Measurements from ENCODE around the gene RNF103.

RNF103 gene

DNA sequence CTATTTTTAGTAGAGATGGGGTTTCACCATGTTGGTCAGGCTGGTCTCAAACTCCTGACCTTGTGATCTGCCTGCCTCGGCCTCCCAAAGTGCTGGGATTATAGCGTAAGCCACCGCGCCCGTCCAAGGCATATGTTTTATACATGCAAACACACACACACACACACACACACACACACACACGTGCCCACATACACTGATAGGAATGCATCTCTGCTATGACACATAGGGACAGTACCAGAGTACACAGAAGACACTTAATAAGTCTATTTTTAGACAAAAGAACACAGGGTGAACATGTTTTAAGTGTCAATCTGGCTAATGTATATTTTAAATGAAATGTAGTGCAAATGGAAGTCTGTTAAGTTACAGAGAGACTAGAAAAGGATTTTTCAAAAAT lies 10.7 kb upstream of the RNF103 start:
- Histone ChIP-seq H3K9me3 (ENCODE audit: insufficient read depth, low read length) (peaks cover under 1% of the 10 kb centered on the region; the same call in 1 of the 2 replicates), H3K4me1 (ENCODE audit: insufficient read depth, insufficient read length) (no peaks in the 10 kb centered on the region), H3K27me3 (ENCODE audit: insufficient read depth, insufficient read length) (no peaks in the 10 kb centered on the region), H3K36me3 (ENCODE audit: insufficient read depth, insufficient read length, low read length) (no peaks in the 10 kb centered on the region), H3K4me3 (ENCODE audit: insufficient read length, low read depth) (no peak overlapping the region), H3K9ac (ENCODE audit: insufficient read length, low read depth) (no peak overlapping the region)
- TF ChIP-seq ZNF274 (IDR thresholded peaks at IDR 0.05; ENCODE audit: low read depth, low read length) = no peak
- TF ChIP-seq SUZ12 (IDR thresholded peaks at IDR 0.05; ENCODE audit: extremely low read depth, insufficient read depth, insufficient read length) = no peak
- no peak for TF ChIP-seq YY1 (IDR thresholded peaks at IDR 0.05; ENCODE audit: insufficient read depth, insufficient read length)
- DNase-seq (ENCODE audit: low read depth, low spot score) = no peak

DNA sequence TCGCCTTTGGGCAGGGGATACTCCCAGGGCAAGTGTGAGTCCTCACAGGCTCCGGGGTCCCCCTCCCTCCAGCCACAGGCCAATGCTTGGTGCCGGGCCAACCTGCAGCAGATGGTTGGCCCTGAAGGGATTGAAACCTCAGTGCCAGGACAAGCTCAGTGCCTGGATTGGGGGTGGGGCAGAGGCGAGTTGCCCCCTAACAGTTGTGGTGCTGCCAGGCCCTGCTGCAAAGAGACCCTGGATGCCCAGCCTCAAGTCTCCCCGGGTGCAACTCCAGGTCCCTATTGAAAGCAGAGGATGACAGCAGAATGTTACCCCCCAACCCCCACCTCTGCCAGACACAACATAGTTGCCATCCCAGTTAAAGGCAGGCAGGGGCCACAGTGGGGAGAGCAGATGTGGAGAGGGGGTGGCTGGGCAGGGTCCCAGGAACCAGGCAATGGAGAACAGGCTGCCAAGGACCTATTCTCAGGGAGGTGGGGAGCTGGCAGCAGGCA lies 9.5 kb upstream of the RNF103 start:
- H3K27me3 ChIP-seq (ENCODE audit: insufficient read depth, insufficient read length) = no peaks in the 10 kb centered on the region
- no peak for DNase-seq (ENCODE audit: low read depth, low spot score)
- TF ChIP-seq SUZ12 (IDR thresholded peaks at IDR 0.05; ENCODE audit: extremely low read depth, insufficient read depth, insufficient read length) (no peak), YY1 (IDR thresholded peaks at IDR 0.05; ENCODE audit: insufficient read depth, insufficient read length) (no peak), ZNF274 (IDR thresholded peaks at IDR 0.05; ENCODE audit: low read depth, low read length) (no peak)

DNA sequence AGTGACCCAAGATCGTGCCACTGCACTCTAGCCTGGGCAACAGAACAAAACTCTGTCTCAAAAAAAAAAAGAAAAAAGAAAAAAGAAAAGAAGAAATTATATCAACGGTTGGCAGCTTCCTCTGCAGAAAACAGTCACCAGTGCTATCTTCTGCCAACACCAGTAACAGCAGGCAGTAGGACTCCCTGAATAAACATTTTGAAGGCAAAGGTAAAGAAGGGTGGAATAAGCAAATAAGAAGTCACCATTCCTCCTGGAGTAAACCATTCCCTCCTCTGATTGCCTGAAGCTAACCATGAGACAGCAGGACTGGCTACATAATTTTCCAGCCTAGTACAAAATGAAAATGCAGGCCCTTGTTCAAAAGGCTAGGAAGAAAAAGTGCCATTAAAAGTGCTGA lies 9.0 kb upstream of the RNF103 start:
- Histone ChIP-seq H3K36me3 (ENCODE audit: insufficient read depth, insufficient read length, low read length) (no peaks in the 10 kb centered on the region), H3K9me3 (ENCODE audit: insufficient read depth, low read length) (no peaks in the 10 kb centered on the region), H3K4me3 (ENCODE audit: insufficient read length, low read depth) (no peak overlapping the region), H3K4me1 (ENCODE audit: insufficient read depth, insufficient read length) (no peaks in the 10 kb centered on the region), H3K9ac (ENCODE audit: insufficient read length, low read depth) (no peak overlapping the region), H3K27me3 (ENCODE audit: insufficient read depth, insufficient read length) (no peaks in the 10 kb centered on the region)
- TF ChIP-seq ZNF274 (IDR thresholded peaks at IDR 0.05; ENCODE audit: low read depth, low read length) (no peak), YY1 (IDR thresholded peaks at IDR 0.05; ENCODE audit: insufficient read depth, insufficient read length) (no peak), SUZ12 (IDR thresholded peaks at IDR 0.05; ENCODE audit: extremely low read depth, insufficient read depth, insufficient read length) (no peak)
- no peak for DNase-seq (ENCODE audit: low read depth, low spot score)

More for the DNA sequence above, 9.5 kb upstream of the RNF103 start:
- Histone ChIP-seq H3K4me3 (ENCODE audit: insufficient read length, low read depth) (no peak overlapping the region), H3K9ac (ENCODE audit: insufficient read length, low read depth) (no peak overlapping the region), H3K9me3 (ENCODE audit: insufficient read depth, low read length) (no peaks in the 10 kb centered on the region), H3K4me1 (ENCODE audit: insufficient read depth, insufficient read length) (no peaks in the 10 kb centered on the region), H3K36me3 (ENCODE audit: insufficient read depth, insufficient read length, low read length) (no peaks in the 10 kb centered on the region)

- TF ChIP-seq YY1 (IDR thresholded peaks at IDR 0.05; ENCODE audit: insufficient read depth, insufficient read length) (no peak), ZNF274 (IDR thresholded peaks at IDR 0.05; ENCODE audit: low read depth, low read length) (no peak), SUZ12 (IDR thresholded peaks at IDR 0.05; ENCODE audit: extremely low read depth, insufficient read depth, insufficient read length) (no peak)
- Histone ChIP-seq H3K27me3 (ENCODE audit: insufficient read depth, insufficient read length) (no peaks in the 10 kb centered on the region), H3K4me1 (ENCODE audit: insufficient read depth, insufficient read length) (no peaks in the 10 kb centered on the region), H3K9me3 (ENCODE audit: insufficient read depth, low read length) (no peaks in the 10 kb centered on the region), H3K4me3 (ENCODE audit: insufficient read length, low read depth) (no peak overlapping the region), H3K36me3 (ENCODE audit: insufficient read depth, insufficient read length, low read length) (no peaks in the 10 kb centered on the region), H3K9ac (ENCODE audit: insufficient read length, low read depth) (no peak overlapping the region)
- DNase-seq (ENCODE audit: low read depth, low spot score) = no peak
Measured at GRCh38 chr2:86631846-86632485, 8.3 kb upstream of the RNF103 start.

DNA sequence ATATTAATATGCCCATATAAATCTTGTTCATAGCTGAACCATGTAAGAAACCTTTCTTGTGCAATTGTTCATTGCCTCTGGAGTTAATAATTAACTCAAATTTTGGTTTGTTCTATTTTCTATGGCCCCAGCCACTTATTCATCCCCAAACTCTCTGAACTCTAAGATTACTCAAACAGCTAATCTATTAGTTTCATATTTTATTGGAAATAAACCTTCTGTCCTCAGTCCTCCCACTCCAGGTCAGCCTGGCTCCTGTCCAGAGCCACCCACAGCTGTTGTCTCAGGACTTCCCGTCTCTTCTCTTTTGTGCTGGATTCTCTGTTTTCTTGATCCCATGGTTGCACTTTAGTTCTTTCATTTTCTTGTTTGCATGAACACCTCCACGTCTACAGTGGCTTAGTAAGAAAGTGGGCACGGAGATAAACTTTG lies 4.4 kb upstream of the RNF103 start:
- TF ChIP-seq YY1 (IDR thresholded peaks at IDR 0.05; ENCODE audit: insufficient read depth, insufficient read length) = no peak
- no peak for TF ChIP-seq ZNF274 (IDR thresholded peaks at IDR 0.05; ENCODE audit: low read depth, low read length)
- TF ChIP-seq SUZ12 (IDR thresholded peaks at IDR 0.05; ENCODE audit: extremely low read depth, insufficient read depth, insufficient read length) = no peak
- DNase-seq (ENCODE audit: low read depth, low spot score) = no peak
- no peak overlapping the region for H3K4me3 ChIP-seq (ENCODE audit: insufficient read length, low read depth)
- no peaks in the 10 kb centered on the region for H3K27me3 ChIP-seq (ENCODE audit: insufficient read depth, insufficient read length)
- H3K9ac ChIP-seq (ENCODE audit: insufficient read length, low read depth) = no peak overlapping the region
- no peaks in the 10 kb centered on the region for H3K9me3 ChIP-seq (ENCODE audit: insufficient read depth, low read length)
- no peaks in the 10 kb centered on the region for H3K4me1 ChIP-seq (ENCODE audit: insufficient read depth, insufficient read length)
- no peaks in the 10 kb centered on the region for H3K36me3 ChIP-seq (ENCODE audit: insufficient read depth, insufficient read length, low read length)

DNA sequence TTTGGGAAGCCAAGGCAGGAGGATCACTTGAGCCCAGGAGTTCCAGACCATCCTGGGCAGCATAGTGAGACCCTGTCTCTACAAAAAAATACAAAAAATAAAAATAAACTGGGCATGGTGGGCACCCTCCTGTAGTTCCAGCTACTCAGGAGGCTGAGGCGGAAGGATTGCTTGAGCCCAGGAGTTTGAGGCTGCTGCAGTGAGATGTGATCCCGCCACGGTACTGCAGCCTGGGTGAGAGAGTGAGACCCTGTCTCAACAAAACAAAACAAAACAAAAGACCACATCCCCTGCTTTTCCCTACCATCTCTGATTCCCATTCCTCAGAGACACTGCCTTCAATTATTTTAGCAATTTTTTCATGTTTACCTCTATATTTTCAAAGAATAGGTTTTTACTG lies 3.9 kb upstream of the RNF103 start:
- H3K4me1 ChIP-seq (ENCODE audit: insufficient read depth, insufficient read length) = no peaks in the 10 kb centered on the region
- H3K4me3 ChIP-seq (ENCODE audit: insufficient read length, low read depth) = no peak overlapping the region
- no peaks in the 10 kb centered on the region for H3K27me3 ChIP-seq (ENCODE audit: insufficient read depth, insufficient read length)
- H3K9me3 ChIP-seq (ENCODE audit: insufficient read depth, low read length) = no peaks in the 10 kb centered on the region
- H3K36me3 ChIP-seq (ENCODE audit: insufficient read depth, insufficient read length, low read length) = no peaks in the 10 kb centered on the region
- no peak for DNase-seq (ENCODE audit: low read depth, low spot score)
- H3K9ac ChIP-seq (ENCODE audit: insufficient read length, low read depth) = no peak overlapping the region
- TF ChIP-seq YY1 (IDR thresholded peaks at IDR 0.05; ENCODE audit: insufficient read depth, insufficient read length) (no peak), SUZ12 (IDR thresholded peaks at IDR 0.05; ENCODE audit: extremely low read depth, insufficient read depth, insufficient read length) (no peak), ZNF274 (IDR thresholded peaks at IDR 0.05; ENCODE audit: low read depth, low read length) (no peak)

GRCh38 chr2:86625096-86625495 lies 1.4 kb upstream of the RNF103 start:
- Histone ChIP-seq H3K4me1 (ENCODE audit: insufficient read depth, insufficient read length) (no peaks in the 10 kb centered on the region), H3K4me3 (ENCODE audit: insufficient read length, low read depth) (no peak overlapping the region), H3K9ac (ENCODE audit: insufficient read length, low read depth) (no peak overlapping the region), H3K36me3 (ENCODE audit: insufficient read depth, insufficient read length, low read length) (no peaks in the 10 kb centered on the region), H3K9me3 (ENCODE audit: insufficient read depth, low read length) (no peaks in the 10 kb centered on the region), H3K27me3 (ENCODE audit: insufficient read depth, insufficient read length) (peaks cover 8% of the 10 kb centered on the region)
- DNase-seq (ENCODE audit: low read depth, low spot score) = no peak
- TF ChIP-seq SUZ12 (IDR thresholded peaks at IDR 0.05; ENCODE audit: extremely low read depth, insufficient read depth, insufficient read length) (no peak), YY1 (IDR thresholded peaks at IDR 0.05; ENCODE audit: insufficient read depth, insufficient read length) (no peak), ZNF274 (IDR thresholded peaks at IDR 0.05; ENCODE audit: low read depth, low read length) (no peak)

All from NT2/D1 (cell line).